ENCODE measurements around the gene UQCR11.

The UQCR11 gene

GRCh38 chr19:1563251-1563650, 42.0 kb downstream of the UQCR11 start:
- no peak for DNase-seq

- no peak for DNase-seq
Observed at GRCh38 chr19:1561236-1561842, 43.9 kb downstream of the UQCR11 start.

- no peak for DNase-seq
Observed at GRCh38 chr19:1560286-1560882, 44.9 kb downstream of the UQCR11 start.

GRCh38 chr19:1558552-1558951, 46.7 kb downstream of the UQCR11 start:
- DNase-seq, result no peak

GRCh38 chr19:1556390-1557070, 48.7 kb downstream of the UQCR11 start:
- no peak for DNase-seq

- DNase-seq, result no peak
Observed at GRCh38 chr19:1555487-1556389, 49.5 kb downstream of the UQCR11 start.

- no peak for DNase-seq
Observed at GRCh38 chr19:1554968-1555367, 50.3 kb downstream of the UQCR11 start.

- no peak for DNase-seq
Observed at GRCh38 chr19:1553415-1553814, 51.8 kb downstream of the UQCR11 start.

- no peak for DNase-seq
Observed at GRCh38 chr19:1551068-1552040, 53.9 kb downstream of the UQCR11 start.

- no peak for DNase-seq
Observed at GRCh38 chr19:1549332-1549945, 55.8 kb downstream of the UQCR11 start.
